ENCODE data around the gene WNT5A.

Gene WNT5A

DNA sequence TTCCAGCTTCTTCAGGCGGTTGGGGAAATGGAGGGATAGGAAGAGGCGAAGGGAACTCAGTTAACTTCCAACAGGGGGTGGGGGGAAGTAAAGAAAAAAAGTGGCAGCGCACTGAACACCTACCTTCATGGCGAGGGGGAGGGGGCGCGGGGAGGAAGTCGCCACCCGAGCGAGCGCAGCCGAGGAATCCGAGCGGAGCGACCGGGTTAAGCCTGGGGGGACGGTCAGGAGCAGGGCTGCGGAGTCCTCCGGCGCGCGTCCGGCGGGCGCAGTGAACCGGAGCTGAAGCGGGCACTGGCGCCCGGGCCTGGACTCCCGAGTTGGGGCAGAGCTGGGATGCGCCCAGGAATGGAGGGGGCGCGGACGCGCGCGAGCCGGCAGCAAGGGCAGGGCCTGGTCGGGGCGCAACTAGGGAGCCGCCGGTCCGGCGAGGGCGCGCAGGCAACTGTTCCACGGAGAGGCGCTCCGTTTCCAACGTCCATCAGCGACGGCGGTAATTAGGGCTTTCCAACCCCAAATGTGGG is at the start of gene WNT5A:
Gene WNT5A (minus strand): TSS at position 450 of the 524 bp plus-strand sequence. CDS start 321 bp downstream, at position 129.
- DNase-seq (ENCODE audit: low spot score): no peak

GRCh38 chr3:55534876-55535275 is 47.8 kb upstream of the WNT5A start:
- DNase-seq (ENCODE audit: low spot score): no peak

GRCh38 chr3:55532806-55533205 is 45.7 kb upstream of the WNT5A start:
- DNase-seq (ENCODE audit: low spot score): no peak

DNA sequence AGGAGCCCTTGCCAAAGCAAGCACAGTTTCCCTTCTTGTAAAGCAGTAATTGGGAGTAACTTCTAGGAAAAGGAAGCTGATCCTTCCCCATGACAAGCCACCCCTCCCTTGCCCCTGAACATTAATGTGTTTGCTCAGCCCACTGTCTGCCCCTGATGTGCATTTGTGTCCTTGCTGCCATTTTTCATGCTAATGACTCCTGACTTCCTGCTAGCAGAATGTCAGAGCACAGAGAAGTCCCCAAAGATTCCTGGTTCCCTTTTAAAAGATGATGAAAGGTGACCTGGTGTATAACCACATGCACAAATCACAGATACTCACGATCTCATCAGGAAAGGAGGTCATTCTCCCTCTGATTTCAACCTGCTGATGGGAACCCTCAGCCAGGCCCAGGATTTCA is 44.2 kb upstream of the WNT5A start:
- DNase-seq (ENCODE audit: low spot score): no peak

DNA sequence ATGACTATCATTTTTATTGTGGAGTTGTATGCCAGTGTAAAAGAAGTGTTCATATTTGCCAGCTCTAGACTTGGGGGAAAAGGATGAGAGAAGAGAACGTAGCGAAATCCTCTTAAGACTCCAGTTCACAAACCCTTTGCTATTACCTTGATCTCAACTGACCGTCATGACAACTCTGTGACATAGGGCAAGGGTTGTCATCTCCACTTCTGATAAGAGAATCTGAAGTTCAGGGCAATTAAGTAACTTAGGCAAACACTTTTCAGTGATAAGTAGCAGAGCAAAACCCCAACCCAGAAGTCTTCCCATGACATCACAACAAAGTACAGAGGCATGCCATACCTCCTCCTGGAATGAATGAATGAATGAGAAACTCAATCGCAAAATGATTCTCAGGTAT is 40.3 kb upstream of the WNT5A start:
- DNase-seq (ENCODE audit: low spot score): no peak

GRCh38 chr3:55526332-55527030 is 39.4 kb upstream of the WNT5A start:
- DNase-seq (ENCODE audit: low spot score): no peak

- DNase-seq (ENCODE audit: low spot score): no peak
Measured at GRCh38 chr3:55525436-55525835, 38.3 kb upstream of the WNT5A start.

- DNase-seq (ENCODE audit: low spot score): no peak
Measured at GRCh38 chr3:55524565-55525244, 37.6 kb upstream of the WNT5A start.

GRCh38 chr3:55523471-55523870 is 36.4 kb upstream of the WNT5A start:
- DNase-seq (ENCODE audit: low spot score): no peak

- DNase-seq (ENCODE audit: low spot score): no peak
Measured at GRCh38 chr3:55521738-55522421, 34.8 kb upstream of the WNT5A start.

GRCh38 chr3:55521064-55521737 is 34.1 kb upstream of the WNT5A start:
- DNase-seq (ENCODE audit: low spot score): no peak

- no peak for DNase-seq (ENCODE audit: low spot score)
Measured at GRCh38 chr3:55519019-55519418, 31.9 kb upstream of the WNT5A start.

GRCh38 chr3:55518451-55518850 is 31.3 kb upstream of the WNT5A start:
- no peak for DNase-seq (ENCODE audit: low spot score)

GRCh38 chr3:55516392-55517030 is 29.4 kb upstream of the WNT5A start:
- DNase-seq (ENCODE audit: low spot score): no peak

- DNase-seq (ENCODE audit: low spot score): no peak
Measured at GRCh38 chr3:55515550-55516246, 28.6 kb upstream of the WNT5A start.

DNA sequence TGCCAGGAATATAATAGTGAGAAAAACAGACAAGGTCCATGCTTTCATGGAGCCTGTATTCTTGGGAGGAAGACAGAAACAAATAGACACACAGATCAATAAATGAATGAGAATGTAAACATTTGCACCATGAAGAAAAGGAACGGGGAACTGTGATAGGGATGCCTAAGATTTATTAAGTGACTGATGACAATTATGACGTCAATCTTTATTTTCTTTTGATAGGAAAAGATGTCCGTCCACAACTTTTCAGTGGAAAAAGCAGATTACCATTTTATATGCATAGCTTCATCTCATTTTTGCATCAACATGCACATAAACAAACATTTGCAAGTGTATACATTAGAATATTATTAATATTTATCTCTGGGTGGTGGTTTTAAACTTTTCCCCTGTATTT is 27.9 kb upstream of the WNT5A start:
- DNase-seq (ENCODE audit: low spot score): no peak

DNA sequence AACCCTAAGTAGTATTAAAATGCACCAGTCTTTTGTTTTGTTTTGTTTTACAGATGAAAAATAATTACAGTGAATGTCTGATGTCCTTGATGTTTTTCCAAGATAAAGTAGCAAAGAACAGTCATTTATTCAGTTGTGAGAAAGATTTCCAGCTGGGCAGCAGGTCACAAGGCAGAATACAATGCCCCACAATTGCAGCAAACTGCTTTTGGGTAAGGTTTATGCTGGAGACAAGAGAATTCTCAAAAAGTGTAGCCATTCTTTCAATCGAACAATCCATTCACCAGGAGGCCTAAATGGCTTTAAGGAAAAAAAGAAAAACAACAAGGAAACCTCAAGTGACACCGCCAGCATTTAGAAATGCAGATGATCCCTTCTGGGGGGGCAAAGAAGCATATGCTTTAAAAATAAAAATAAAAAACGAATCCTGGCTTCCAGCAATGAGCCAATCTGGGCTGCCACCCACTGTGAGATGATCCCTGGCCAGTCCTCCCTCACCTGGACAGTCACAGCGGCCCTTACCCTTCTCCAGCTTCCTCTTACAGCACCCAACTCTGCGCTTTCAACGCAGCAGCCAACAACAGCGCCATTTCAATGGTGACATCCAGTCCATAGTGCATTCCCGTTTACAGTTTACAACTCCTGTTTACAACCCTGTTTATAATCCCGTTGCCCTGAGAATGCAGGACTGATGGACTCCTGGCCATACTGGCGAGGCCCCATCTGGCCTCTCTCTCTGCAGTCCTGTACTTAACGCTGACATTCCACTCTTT is 25.7 kb upstream of the WNT5A start:
- no peak for DNase-seq (ENCODE audit: low spot score)

DNA sequence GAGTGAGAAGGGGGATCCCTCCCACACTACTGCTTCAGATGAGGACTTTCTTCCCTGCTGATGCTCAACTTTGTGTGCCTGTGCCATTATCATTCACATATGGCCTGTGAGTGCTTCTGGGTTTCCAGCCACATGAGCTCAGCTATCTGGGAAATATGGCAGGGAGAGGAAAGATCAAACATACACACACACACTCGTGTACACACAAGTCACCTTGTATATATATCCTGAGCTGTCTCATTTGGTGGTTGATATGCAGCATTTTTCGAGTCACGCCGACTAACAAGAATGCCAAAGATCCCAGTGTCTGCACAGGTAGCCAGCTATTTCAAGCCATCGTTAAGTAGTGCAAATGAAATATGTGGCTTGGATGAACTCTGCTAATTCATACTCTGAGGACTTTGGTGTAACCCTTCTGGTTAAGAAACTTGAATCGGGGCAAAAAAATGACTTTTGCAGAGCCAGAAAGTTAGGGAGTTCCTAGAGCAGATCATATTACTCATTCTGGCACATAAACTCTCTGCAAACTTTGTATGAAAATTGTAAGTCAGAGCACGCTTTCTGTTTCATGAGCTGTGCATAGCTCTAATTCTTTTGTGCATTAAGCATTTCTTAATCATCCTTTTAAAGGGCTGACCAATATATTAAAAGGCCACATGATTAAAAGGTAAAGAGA is 24.9 kb upstream of the WNT5A start:
- no peak for DNase-seq (ENCODE audit: low spot score)

GRCh38 chr3:55508335-55508734 is 21.2 kb upstream of the WNT5A start:
- no peak for DNase-seq (ENCODE audit: low spot score)

- no peak for DNase-seq (ENCODE audit: low spot score)
Measured at GRCh38 chr3:55507808-55508207, 20.7 kb upstream of the WNT5A start.

Measured in HuH-7 (cell line).